IPS-18c (cell line): Measurements from ENCODE around the gene HTRA3.

Experiments used
- H3K4me3 ChIP-seq: 2 replicates; pipeline ENCODE4 v1.7.0; 2013; ENCODE audit warnings: low read depth, mild to moderate bottlenecking, low read length, moderate library complexity; ENCODE audit not compliant: insufficient read depth
- H3K9me3 ChIP-seq: one replicate; pipeline ENCODE4 v1.6.1; 2013; ENCODE audit warnings: mild to moderate bottlenecking, low read length, moderate library complexity; ENCODE audit not compliant: control insufficient read depth, insufficient read depth

HTRA3 gene

DNA sequence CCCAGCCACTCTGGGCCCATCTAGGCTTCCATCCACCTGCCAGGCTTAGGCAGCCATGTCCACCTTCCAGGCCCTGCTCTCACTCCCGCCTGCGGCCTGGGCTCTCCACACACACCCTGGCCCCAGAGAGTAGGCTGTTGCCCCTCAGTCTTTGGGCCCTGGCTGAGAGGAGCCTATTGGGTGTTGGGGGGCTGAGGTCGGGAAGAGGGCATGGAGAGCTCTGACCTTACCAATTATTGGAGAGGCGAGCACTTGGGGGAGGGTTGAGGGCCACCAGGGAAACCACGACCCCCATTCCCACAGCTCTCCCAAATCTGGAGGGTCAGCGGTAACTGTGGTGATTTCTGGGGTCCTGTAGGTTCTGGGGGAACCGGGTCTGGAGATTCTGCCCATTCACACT lies 38.2 kb downstream of the HTRA3 start:
- no peak overlapping the region for H3K4me3 ChIP-seq
- no peaks in the 10 kb centered on the region for H3K9me3 ChIP-seq

DNA sequence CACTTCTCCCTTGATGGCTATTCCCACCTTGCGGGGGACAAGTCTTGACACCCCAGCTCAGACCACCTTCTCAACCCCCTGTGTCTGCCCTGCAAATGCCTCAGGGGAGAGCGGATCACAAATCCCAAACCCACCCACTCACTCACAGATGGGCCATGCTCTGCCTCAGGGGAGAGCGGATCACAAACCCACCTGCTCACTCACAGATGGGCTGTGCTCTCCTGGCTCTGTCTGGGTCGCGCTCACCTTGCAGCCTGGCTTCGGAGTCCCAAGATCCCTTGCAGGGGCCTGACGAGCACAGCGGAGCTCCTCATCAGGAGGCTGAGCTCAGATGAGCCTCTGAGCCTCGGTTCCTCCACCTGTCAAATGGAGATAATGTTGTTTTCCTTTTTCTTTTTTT lies 38.6 kb downstream of the HTRA3 start:
- no peaks in the 10 kb centered on the region for H3K9me3 ChIP-seq
- H3K4me3 ChIP-seq = no peak overlapping the region

DNA sequence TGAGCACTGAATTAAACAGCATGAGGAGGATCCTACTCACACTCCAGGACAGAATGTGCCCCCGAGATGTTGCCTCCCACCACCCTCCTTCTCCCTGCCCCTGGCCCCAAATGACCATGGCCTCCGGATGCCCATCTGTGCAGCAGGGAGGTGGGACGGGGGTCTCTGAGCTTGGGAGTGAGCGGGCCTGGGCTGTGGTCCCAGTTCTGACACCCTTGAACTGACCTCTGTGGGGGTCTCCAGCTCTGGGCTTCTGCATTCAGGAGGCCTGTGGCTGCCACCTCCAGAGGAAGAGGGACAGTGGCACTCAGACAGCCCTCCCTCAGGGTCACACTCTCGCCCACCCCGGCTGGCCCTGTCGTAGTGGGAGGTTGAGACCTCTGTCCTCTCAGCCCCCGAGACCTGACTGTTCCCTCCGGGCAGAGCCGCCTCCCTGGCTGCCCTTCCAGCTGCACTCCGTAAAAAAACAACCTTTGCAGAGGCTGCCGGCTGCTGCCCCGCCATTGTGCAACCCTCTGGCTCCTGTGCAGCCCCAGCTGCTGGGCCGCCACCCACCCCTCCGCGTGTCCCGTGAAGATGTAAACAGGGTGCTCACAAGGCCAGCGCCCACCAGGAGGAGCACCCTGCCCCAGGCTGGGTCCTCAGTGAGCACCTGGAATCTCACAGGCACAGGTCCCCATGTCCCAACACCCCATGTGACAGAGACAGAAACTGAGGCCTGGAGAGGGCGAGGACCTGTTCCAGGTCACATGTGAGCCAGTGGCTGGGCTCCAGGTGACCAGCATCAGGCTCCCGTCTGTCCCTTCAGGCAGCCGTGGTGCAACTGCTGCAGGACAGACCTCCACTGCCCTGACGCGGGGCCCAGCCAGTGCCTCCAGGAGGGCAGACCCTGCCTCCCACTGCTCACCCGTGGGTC lies 39.6 kb downstream of the HTRA3 start:
- Histone ChIP-seq H3K4me3 (no peak overlapping the region), H3K9me3 (no peaks in the 10 kb centered on the region)

DNA sequence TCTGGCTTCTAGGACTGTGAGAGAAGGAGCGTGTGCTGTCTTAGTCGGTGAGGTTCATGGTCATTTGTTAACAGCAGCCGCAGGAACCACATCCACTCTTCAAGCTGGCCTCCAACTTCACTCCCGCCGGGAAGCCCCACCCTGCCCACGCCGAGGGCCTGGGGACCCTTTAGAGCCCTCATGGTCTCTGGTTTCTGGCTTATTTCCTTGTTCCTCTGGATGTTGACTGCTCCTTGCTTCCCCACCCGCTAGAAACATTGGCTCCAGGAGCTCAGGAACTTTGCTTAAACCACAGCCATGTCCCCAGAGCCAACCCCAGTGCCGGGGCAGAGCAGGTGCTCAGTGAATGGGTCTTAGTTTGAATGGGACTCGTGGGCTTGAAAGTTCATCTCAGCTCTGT lies 40.8 kb downstream of the HTRA3 start:
- Histone ChIP-seq H3K9me3 (no peaks in the 10 kb centered on the region), H3K4me3 (no peak overlapping the region)

DNA sequence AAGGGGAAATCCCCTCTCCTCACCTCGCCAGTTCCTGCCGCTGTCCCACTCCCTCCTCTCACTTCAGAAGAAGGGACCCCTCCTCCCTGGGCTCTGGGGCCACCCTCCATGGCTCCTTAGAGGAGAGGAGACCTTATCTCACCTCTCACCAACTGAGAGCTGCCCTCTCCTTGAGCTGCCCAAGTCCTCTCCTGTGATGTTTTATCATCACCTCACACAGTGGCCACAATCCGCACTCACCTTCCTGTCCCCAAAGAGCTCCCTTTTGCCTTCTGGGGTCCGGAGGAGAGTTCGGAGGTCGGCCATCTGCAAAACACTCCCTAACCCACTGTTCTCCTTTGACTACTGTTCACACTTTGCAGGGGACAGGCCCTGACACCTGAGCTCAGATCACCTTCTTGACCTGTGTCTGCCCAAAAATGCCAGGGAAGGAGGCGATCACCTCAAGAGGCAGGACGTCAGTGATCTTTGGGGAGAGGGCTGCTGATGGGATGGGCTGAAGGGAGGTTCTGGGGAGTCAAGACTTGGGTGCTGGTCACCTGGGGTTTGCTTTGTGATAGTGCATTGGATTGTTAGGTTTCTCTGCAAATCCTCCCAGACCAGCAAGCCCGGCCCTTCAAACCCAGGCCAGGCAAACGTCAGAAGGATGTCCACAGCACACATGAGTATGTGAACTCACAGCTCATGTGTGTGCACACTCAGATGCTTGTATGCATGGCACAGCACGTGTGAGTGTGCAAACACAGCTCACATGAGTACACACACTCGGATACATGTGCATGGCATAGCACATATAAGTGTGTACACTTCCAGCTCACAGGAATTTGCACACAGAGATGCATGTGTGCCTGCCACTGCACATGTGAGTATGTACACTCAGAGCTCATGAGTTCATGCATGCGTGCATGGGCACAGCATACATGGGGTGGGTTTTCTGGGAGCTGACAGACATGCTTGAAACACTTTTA lies 41.8 kb downstream of the HTRA3 start:
- H3K9me3 ChIP-seq = peaks cover under 1% of the 10 kb centered on the region
- H3K4me3 ChIP-seq = no peak overlapping the region

DNA sequence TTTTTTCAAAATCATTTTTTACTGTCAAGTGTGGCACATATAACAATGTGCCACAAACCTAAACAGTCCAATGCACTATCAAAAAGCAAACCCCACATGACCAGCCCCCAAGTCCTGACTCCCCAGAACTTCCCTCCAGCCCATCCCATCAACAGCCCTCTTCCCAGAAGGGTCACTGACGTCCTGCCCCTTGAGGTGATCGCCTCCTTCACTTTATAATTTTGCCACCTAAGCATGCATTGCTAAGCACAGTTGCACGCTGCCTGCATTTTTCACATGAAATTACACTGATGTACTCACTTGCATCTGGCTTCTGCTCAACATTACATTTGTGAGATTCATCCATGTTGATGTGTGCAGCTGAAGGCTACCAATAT lies 42.5 kb downstream of the HTRA3 start:
- H3K9me3 ChIP-seq = peaks cover 2% of the 10 kb centered on the region
- H3K4me3 ChIP-seq = no peak overlapping the region

DNA sequence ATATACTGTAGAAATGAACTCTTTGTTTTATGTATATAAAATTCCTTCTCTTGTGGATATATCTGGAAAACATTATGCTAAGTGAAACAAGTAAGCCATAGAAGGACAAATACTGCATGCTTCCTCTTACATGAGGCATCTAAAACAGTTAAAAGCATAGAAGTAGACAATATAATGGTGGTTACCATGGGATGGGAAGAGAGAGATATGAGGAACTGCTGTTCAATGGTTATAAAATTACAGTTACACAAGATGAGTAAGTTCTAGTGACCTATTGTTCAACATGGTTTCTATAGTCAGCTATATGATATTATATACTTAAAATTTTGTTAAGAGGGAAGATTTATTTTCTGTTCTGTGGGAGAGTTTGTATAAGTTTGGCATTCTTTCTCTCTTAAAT lies 43.4 kb downstream of the HTRA3 start:
- peaks cover 2% of the 10 kb centered on the region for H3K9me3 ChIP-seq
- H3K4me3 ChIP-seq = no peak overlapping the region

DNA sequence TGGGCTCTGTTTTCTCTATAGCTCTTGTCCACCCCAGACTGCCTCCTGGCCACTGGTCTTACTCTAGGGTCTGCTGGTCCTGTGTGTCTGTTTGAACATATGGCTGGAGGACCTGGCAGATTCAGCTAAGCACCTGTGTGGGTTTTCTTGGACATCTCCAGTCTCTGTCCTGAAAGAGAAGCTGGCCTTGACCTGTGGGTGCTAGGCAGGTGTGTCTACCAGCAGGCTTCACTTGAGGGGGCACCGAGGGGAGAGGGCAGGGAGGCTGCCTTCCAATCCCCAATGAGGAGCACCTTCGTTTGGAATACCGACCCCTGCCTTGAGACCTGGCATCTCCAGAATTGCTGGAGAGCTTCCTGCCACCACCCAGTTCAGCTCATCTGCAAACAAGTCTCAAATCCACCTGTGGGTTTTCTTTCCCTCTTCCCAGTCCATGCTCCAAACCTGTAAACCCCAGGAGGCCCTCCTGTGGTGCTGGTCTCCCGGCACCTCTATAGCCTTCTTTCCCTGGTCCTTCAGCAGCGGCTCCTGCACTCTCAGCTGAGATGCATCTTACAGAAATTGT lies 45.2 kb downstream of the HTRA3 start:
- peaks cover 2% of the 10 kb centered on the region for H3K9me3 ChIP-seq
- no peak overlapping the region for H3K4me3 ChIP-seq

DNA sequence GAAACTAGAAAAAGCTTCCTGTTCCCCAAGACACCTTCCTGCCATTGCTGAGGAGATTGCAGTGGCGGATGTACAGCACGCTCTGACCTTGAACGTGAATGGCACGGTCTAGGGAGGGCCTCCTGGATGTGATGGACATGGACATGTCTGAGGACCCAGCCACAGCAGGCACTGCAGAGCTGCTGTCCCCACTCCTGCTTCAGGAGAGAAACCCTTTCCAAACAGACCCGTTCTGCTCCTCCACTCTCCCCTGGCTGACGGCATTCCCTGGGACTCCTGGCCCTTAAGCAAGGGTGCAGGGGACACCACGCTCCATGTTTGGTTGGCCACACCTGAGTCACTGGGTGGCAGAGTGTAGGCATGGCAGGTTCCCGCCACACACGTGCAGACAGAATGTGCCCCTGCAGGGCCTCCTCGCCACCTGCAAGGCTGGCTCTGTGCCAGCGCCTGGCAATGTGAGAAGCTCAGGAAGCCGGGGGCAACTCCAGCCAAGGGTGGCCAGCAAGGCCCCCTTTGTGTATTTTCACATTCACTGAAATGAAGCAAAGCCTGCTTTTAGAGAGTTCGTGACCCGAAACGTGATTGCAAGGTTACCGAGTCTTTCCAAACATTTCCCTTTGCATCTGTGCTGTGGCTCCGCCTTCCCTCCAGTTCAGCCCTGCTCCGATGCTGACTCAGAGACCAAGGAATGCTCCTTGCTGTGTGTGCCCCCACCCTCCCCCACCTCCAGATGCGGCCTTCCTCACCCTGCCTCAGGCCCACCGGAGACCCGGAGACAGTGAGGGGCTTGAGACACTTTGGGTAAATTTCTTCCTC lies 46.1 kb downstream of the HTRA3 start:
- Histone ChIP-seq H3K9me3 (peaks cover 2% of the 10 kb centered on the region), H3K4me3 (no peak overlapping the region; the same call in 1 of the 2 replicates)

DNA sequence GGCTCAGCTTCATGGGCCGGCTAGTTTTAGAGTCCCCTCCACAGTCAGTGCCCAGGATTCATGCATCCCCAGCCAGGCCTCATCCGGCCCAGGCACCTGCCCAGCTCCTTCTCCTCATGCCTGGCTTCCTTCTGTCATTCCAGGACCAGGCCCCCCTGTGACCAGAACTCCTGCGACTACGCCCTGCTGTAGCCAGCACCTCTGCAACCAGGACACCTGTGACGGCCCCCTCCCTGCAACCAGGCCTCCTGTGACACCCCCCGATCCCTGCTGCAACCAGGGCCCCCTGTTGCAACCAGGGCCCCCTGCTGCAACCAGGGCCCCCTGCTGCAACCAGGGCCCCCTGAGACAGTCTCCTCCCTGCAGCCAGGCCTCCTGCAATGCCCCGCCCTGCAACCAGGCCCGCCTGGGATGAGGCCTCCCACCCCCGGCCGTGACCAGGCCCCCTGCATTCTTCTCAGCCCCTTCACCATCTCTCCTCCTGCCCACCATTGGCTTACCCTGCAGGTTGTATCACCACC lies 46.8 kb downstream of the HTRA3 start:
- H3K9me3 ChIP-seq = peaks cover 2% of the 10 kb centered on the region
- H3K4me3 ChIP-seq = no peak overlapping the region; the same call in 1 of the 2 replicates

DNA sequence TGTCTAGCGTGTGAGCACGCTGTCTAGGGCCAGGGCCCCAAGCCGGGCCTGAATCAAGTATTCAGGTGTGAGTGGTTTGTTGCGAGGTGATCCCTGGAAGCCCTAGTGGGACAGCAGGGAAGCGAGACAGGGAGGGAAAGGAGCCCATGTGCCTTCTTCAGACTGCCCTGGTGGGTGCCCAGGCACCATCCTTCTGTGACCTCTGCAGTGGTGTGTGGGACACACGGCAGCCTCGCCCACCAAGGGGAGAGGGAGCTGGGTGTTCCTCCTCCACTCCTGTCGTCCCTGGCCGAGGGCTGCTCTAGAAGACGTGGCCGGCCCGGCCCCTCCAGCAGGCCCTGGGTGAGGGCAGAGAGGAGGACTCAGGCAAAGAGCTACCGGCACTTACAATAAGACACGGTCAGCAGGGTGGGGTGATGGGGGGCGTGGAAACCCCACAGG lies 47.4 kb downstream of the HTRA3 start:
- Histone ChIP-seq H3K9me3 (peaks cover 2% of the 10 kb centered on the region), H3K4me3 (no peak overlapping the region)

DNA sequence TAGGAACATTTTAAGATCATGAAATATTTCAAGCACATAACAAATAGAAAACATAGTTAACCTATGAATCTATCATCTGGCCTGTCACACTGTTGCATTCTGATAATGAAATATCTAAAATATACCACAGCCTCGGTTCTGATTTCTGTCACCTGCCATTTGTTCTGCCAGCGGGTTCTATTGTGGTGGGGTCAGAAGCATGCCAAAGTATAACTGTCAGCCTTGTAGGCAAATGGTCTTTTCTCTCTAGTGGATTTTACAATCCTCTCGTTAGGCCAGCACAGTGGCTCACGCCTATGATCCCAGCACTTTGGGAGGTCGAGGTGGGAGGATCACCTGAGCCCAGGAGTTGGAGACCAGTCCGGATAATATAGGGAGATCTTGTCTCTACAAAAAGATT lies 47.9 kb downstream of the HTRA3 start:
- Histone ChIP-seq H3K4me3 (no peak overlapping the region), H3K9me3 (peaks cover 2% of the 10 kb centered on the region)

DNA sequence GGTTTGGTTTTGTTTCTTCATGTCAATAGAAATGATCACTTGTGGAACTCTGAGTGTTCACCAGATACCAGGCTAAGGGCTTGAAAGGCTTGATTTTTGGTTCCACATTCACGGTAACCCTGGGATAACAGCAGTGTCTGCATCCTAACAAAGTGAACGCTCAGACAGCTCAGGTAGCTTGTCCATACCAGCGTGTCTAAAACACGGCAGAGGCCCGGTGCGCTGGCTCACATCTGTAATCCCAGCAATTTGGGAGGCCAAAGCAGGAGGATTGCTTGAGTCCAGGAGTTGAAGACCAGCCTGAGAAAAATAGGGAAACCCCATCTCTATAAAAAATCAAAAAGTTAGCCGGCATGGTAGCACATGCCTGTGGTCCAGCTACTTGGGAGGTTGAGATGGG lies 49.0 kb downstream of the HTRA3 start:
- Histone ChIP-seq H3K4me3 (no peak overlapping the region), H3K9me3 (peaks cover 2% of the 10 kb centered on the region)

DNA sequence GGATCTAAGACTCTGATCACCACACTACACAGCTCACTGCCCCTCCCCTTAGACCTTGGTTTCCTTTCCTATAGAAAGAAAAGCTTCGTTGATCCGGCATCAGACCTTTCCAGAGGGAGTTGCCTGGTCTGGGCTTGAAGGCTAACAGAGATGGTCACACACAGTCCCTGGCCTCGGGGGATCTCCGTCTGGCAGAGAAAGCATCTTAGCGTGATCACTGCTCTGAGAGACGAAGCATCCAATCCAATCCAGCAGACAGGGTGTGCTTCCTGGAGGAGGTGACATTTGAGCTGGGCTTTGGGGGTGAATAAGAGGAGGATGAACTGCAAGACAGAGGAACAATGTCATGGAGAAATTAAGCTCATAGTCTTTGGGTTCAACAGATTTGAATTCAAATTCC lies 49.5 kb downstream of the HTRA3 start:
- Histone ChIP-seq H3K9me3 (peaks cover 2% of the 10 kb centered on the region), H3K4me3 (no peak overlapping the region)

DNA sequence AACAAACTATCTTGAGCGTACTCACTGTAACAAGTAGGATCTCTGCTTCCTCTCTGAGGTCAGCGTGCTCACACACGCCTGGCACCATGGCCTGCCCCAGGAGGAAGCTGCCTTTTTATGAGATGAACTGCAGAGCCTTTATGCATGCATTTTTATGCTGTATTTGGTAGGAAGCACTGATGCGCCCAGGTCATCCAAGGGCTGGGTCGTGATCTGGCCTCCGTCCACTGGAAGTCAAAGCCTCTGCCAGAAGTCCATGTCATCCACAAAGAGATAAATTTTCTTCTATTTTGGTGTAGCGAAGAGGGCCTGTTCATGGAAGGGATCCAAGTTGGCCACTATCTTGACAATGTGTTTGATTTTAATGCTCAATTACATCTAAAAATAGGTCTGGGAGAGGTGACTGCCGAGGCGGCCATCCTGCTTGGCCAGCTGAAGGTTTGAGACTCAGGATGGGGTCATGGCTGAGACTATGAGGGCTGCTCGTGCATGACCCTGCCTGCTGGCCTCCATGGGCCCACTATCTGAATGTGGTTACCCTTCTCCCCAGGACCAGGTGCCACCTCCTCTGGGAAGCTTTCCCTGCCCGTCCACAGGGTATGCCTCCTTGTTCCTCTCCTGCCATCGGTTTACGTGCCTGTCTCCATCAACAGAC lies 50.3 kb downstream of the HTRA3 start:
- H3K9me3 ChIP-seq = peaks cover 2% of the 10 kb centered on the region
- no peak overlapping the region for H3K4me3 ChIP-seq

DNA sequence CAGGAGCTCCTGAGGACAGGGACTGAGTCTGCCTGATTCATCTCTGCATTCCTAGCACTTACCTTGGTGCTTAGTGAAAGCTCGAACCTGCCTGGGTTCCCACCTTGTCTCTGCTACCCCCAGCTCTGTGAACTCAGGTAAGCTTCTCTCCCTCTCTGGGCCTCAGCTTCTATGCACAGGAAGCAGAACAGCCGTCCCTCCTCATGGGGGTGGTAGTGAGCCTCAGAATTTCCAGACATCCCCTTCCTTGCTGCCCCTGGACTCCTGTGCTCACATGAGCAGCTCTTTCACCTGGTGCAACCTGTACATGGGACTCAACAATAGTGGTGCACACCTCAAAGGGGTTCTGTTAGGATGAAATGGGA lies 50.8 kb downstream of the HTRA3 start:
- Histone ChIP-seq H3K4me3 (no peak overlapping the region), H3K9me3 (peaks cover 2% of the 10 kb centered on the region)
